Fibroblast of lung (primary cell): ENCODE data around the gene ZFPM1. TPM values are rescaled to one million over a fixed set of nuclear protein-coding genes. Genes with fewer than 3 reads are reported as not detected.

Experiments
- DNase-seq, 2 donors: peaks; one replicate each; pipeline versions ENCODE4 v3.0.0 to v3.0.0-alpha.2; 2010; ENCODE audit warnings: low read depth in 2 of 2
- H2AFZ ChIP-seq: 2 replicates; pipeline ENCODE4 v1.5.1; 2012; ENCODE audit warnings: low read length, control low read depth, inconsistent platforms
- H3K27ac ChIP-seq: 2 replicates; pipeline ENCODE4 v1.5.1; 2011; ENCODE audit warnings: low read length, control low read depth; ENCODE audit not compliant: insufficient read depth
- H3K27me3 ChIP-seq: 2 replicates; pipeline ENCODE4 v1.5.1; 2011; ENCODE audit warnings: mild to moderate bottlenecking, low read length; ENCODE audit not compliant: control insufficient read depth, insufficient read depth
- H3K36me3 ChIP-seq: 2 replicates; pipeline ENCODE4 v1.5.1; 2011; ENCODE audit warnings: low read length; ENCODE audit not compliant: control insufficient read depth, insufficient read depth
- H3K4me1 ChIP-seq: 2 replicates; pipeline ENCODE4 v1.5.1; 2011; ENCODE audit warnings: low read length; ENCODE audit not compliant: control insufficient read depth, insufficient read depth; ENCODE audit errors: extremely low read depth
- H3K4me2 ChIP-seq: 2 replicates; pipeline ENCODE4 v1.5.1; 2011; ENCODE audit warnings: low read length, control low read depth; ENCODE audit not compliant: insufficient read depth; ENCODE audit errors: extremely low read depth
- H3K4me3 ChIP-seq, 4 experiments: fragments of 200-600 bp in 1 of 4; sonication (generic) in 1 of 4; replicated peaks in 1 of 4; 2 replicates each; pipeline ENCODE4 v1.5.1; 2011 to 2016; ENCODE audit warnings: low read length in 4 of 4, low read depth in 3 of 4, mild to moderate bottlenecking in 3 of 4, control low read depth in 2 of 4, inconsistent platforms in 1 of 4, mixed read lengths in 1 of 4; ENCODE audit not compliant: insufficient read depth in 1 of 4; ENCODE audit errors: control extremely low read depth in 1 of 4
- H3K79me2 ChIP-seq: 2 replicates; pipeline ENCODE4 v1.5.1; 2012; ENCODE audit warnings: mild to moderate bottlenecking, low read length, inconsistent platforms; ENCODE audit not compliant: control insufficient read depth, insufficient read depth
- H3K9ac ChIP-seq: 2 replicates; pipeline ENCODE4 v1.5.1; 2011; ENCODE audit warnings: mild to moderate bottlenecking, low read length, control low read depth; ENCODE audit not compliant: insufficient read depth
- H3K9me3 ChIP-seq: 2 replicates; pipeline ENCODE4 v1.5.1; 2012; ENCODE audit warnings: low read depth, low read length; ENCODE audit not compliant: control insufficient read depth, insufficient read depth
- H4K20me1 ChIP-seq: 2 replicates; pipeline ENCODE4 v1.5.1; 2011; ENCODE audit warnings: low read length; ENCODE audit not compliant: control insufficient read depth, insufficient read depth; ENCODE audit errors: extremely low read depth
- EZH2 ChIP-seq: IDR thresholded peaks from 2 replicates; pipeline ENCODE4 v1.5.1; 2012; ENCODE audit warnings: low read length, control low read depth, mild to moderate bottlenecking; ENCODE audit errors: missing control alignments
- polyA plus RNA-seq, 2 donors: library from polyadenylated mRNA; depleted of rRNA in 1 of 2; stranded (reverse) in 1 of 2; unstranded in 1 of 2; fragments of >200 nt; gene quantifications; 2 replicates each; pipeline ENCODE4 v1.2.1, GENCODE V29; 2011 to 2012; ENCODE audit warnings: missing spikeins in 1 of 2
- total RNA-seq: library from RNA; depleted of rRNA; stranded (reverse); fragments of >200 nt; gene quantifications from 2 replicates; pipeline ENCODE4 v1.2.1, GENCODE V29; 2014
- TF ChIP-seq, protein P1 (sequence below), 2 donors: IDR thresholded peaks in 1 of 2; conservative IDR thresholded peaks in 1 of 2; 1 replicate in 1 of 2; 2 replicates in 1 of 2; pipeline ENCODE4 v1.5.1; 2011 to 2012; ENCODE audit warnings: low read length in 2 of 2, control low read depth in 1 of 2, inconsistent platforms in 1 of 2, low read depth in 1 of 2, mild to moderate bottlenecking in 1 of 2

The ZFPM1 gene
- total and polyA plus RNA-seq, 2 donors (not counting 1 experiment from before 2014, with no cell fraction given): 0.27 to 1.7 TPM

DNA sequence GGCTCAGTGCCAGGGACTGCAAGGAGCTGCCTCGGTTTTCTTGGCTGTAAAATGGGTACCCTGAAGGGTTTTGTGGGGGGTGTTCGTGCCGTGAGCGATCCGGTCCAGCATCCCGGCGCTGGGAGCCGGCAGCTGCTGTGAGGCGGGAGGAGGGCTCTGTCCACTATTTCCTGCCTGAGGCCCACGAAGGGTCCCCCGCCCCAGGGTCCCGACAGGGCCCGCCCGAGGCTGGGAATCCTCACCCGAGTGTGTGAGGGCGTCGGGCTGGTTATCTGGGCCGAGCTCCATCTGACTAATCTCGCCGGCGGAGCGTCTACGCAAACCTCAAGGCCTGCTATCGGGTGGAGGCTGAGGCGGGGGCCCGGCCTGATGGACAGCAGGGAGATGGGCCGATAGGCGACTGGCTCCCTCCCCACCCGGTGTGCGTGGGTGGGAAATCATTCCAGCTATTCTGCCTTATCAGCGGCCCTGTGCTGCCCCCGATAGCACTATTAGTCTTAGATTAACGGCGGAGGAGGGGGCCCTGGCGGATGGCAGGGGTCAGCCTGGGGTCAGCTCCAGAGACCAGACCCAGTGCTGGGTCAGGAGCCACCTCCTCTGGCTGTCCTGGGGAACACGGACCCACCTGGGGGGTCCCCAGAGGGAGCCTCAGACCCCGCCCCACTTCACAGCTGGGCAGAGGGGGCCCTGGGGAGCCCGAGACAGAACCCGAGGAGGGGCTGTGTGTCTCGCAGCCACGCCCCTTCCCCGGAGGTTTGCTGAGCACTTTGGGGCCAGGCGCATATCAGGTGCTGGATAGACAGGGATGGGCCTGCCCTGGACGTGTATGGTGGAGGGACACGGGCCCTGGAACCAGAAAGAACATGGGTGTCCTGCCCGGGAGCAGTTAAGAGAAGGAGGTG is 44.7 kb downstream of the ZFPM1 start:
- Histone ChIP-seq H3K9ac (no peak overlapping the region), H3K27ac (no peak overlapping the region), H3K79me2 (no peaks in the 10 kb centered on the region), H3K36me3 (no peaks in the 10 kb centered on the region), H3K4me3 (no peak overlapping the region), H3K4me1 (no peaks in the 10 kb centered on the region), H2AFZ (no peak overlapping the region), H3K4me2 (no peak overlapping the region), H4K20me1 (no peaks in the 10 kb centered on the region), H3K9me3 (no peaks in the 10 kb centered on the region), H3K27me3 (no peaks in the 10 kb centered on the region)
- TF ChIP-seq, protein P1, sequence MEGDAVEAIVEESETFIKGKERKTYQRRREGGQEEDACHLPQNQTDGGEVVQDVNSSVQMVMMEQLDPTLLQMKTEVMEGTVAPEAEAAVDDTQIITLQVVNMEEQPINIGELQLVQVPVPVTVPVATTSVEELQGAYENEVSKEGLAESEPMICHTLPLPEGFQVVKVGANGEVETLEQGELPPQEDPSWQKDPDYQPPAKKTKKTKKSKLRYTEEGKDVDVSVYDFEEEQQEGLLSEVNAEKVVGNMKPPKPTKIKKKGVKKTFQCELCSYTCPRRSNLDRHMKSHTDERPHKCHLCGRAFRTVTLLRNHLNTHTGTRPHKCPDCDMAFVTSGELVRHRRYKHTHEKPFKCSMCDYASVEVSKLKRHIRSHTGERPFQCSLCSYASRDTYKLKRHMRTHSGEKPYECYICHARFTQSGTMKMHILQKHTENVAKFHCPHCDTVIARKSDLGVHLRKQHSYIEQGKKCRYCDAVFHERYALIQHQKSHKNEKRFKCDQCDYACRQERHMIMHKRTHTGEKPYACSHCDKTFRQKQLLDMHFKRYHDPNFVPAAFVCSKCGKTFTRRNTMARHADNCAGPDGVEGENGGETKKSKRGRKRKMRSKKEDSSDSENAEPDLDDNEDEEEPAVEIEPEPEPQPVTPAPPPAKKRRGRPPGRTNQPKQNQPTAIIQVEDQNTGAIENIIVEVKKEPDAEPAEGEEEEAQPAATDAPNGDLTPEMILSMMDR (conservative IDR thresholded peaks at IDR 0.05 in 1 of 2, IDR thresholded peaks at IDR 0.05 in 1 of 2; ENCODE audit: low read depth in 1 of 2, low read length in 2 of 2): no peak
- DNase-seq: peak; percentile 17 to 79

DNA sequence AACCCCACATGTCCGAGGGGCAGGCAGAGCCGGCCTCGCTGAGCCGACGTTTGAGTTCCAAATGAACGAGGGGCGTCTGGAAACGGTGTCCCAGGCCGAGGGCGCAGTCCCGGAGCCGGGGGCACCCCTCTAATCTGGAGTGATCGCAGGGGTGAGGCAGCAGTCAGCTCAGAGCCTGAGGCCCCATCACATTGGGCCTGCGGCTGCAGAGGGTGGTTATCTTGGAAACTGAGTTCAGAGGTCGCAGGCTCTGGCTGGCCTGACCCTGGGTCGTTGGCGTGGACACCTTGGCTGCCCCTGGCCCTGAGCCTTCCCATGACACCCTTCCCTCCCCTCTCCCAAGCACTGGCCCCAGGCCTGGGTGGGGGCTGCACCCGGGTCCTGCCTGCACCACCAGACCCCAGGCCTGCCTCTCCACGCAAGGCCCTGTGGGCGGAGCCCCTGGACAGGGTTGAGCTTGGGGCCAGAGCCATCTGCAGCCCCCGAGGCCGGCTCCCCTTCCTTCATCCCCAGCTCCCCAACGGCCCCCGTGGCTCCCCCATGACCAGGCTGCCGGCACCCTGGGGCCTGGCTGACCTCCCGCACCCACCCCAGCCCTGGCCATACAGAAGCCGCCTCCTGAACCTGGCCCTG is 45.6 kb downstream of the ZFPM1 start:
- no peaks in the 10 kb centered on the region for H3K9me3 ChIP-seq
- no peaks in the 10 kb centered on the region for H3K4me1 ChIP-seq
- H3K36me3 ChIP-seq: no peaks in the 10 kb centered on the region
- H3K27me3 ChIP-seq: no peaks in the 10 kb centered on the region
- no peak overlapping the region for H3K4me2 ChIP-seq
- H3K4me3 ChIP-seq: no peak overlapping the region
- H2AFZ ChIP-seq: no peak overlapping the region
- no peak overlapping the region for H3K9ac ChIP-seq
- no peak for DNase-seq
- TF ChIP-seq EZH2: no peak
- TF ChIP-seq, protein P1 (conservative IDR thresholded peaks at IDR 0.05 in 1 of 2, IDR thresholded peaks at IDR 0.05 in 1 of 2; ENCODE audit: low read depth in 1 of 2, low read length in 2 of 2): no peak
- no peaks in the 10 kb centered on the region for H3K79me2 ChIP-seq
- H3K27ac ChIP-seq: no peak overlapping the region
- H4K20me1 ChIP-seq: no peaks in the 10 kb centered on the region

DNA sequence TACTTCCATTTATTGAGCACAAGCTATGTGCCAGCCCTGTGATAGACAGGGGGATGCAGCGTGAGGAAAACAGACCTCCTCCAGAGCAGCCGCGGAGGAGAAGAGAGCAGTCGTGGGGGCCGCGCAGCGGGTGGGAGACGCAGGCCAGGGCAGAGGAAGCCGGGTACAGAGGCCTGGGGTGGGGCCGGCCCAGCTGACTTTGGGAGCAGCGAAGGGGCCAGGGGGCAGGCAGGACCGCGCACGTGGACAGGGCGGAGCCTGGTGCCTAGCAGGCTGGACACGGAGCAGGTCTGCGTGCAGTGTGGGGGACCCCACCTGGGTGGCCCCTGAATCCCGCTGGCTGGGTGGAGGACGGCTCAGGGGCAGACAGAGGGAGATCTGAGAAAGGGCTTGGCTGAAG is 46.2 kb downstream of the ZFPM1 start:
- Histone ChIP-seq H3K9me3 (no peaks in the 10 kb centered on the region), H2AFZ (no peak overlapping the region), H3K79me2 (no peaks in the 10 kb centered on the region), H3K4me1 (no peaks in the 10 kb centered on the region), H4K20me1 (no peaks in the 10 kb centered on the region), H3K27me3 (no peaks in the 10 kb centered on the region), H3K27ac (no peak overlapping the region), H3K4me2 (no peak overlapping the region), H3K36me3 (no peaks in the 10 kb centered on the region), H3K9ac (no peak overlapping the region), H3K4me3 (no peak overlapping the region)
- no peak for TF ChIP-seq EZH2
- TF ChIP-seq, protein P1 (conservative IDR thresholded peaks at IDR 0.05 in 1 of 2, IDR thresholded peaks at IDR 0.05 in 1 of 2; ENCODE audit: low read depth in 1 of 2, low read length in 2 of 2): no peak
- no peak for DNase-seq
